OCI-LY3 (cell line): ENCODE data around the gene GRAP2.
"Not testable (repeated sequence)": the region's sequence is repeated elsewhere in the genome, so short reads cannot be mapped to it uniquely, and the experiment has no call there.

Experiments
- H2AFZ ChIP-seq: fragments of 200-600, 300-600 bp; shearing (Covaris generic); 2 replicates; pipeline ENCODE4 v1.6.0; 2014; ENCODE audit warnings: antibody characterized with exemption, low read depth, low read length
- H3K27ac ChIP-seq: fragments of 200-600, 300-600 bp; sonication (generic); 2 replicates; pipeline ENCODE4 v1.5.1; 2014; ENCODE audit warnings: mild to moderate bottlenecking, low read length, moderate library complexity, mixed read lengths
- H3K27me3 ChIP-seq: fragments of 200-600, 300-600 bp; sonication (generic); 2 replicates; pipeline ENCODE4 v1.6.1; 2014; ENCODE audit warnings: low read depth, low read length, mixed read lengths
- H3K36me3 ChIP-seq: fragments of 200-600, 300-600 bp; sonication (generic); replicated peaks from 2 replicates; pipeline ENCODE3; 2014; ENCODE audit warnings: low read depth, low read length, mixed read lengths
- H3K4me1 ChIP-seq: fragments of 300-600, 200-600 bp; sonication (generic); 2 replicates; pipeline ENCODE4 v1.6.1; 2014; ENCODE audit warnings: low read length, mixed read lengths
- H3K4me2 ChIP-seq: fragments of 200-600, 300-600 bp; sonication (generic); 2 replicates; pipeline ENCODE4 v1.6.1; 2014; ENCODE audit warnings: low read length, mixed read lengths
- H3K4me3 ChIP-seq: fragments of 300-600, 200-600 bp; sonication (generic); 2 replicates; pipeline ENCODE4 v1.5.1; 2014; ENCODE audit warnings: antibody characterized with exemption, mild to moderate bottlenecking, low read length, moderate library complexity
- H3K79me2 ChIP-seq: fragments of 300-600, 200-600 bp; shearing (Covaris generic); 2 replicates; pipeline ENCODE4 v1.6.1; 2014; ENCODE audit warnings: mild to moderate bottlenecking, low read length, mixed read lengths
- H3K9ac ChIP-seq: fragments of 300-600, 200-600 bp; shearing (Covaris generic); 2 replicates; pipeline ENCODE4 v1.6.0; 2014; ENCODE audit warnings: mild to moderate bottlenecking, low read length, moderate library complexity
- H3K9me3 ChIP-seq: fragments of 200-600, 300-600 bp; shearing (Covaris generic); 2 replicates; pipeline ENCODE4 v1.6.1; 2014; ENCODE audit warnings: low read length, mixed read lengths; ENCODE audit not compliant: insufficient read depth
- H4K20me1 ChIP-seq: fragments of 200-600, 300-600 bp; sonication (generic); 2 replicates; pipeline ENCODE4 v1.6.1; 2016; ENCODE audit warnings: low read length, mixed read lengths; ENCODE audit not compliant: insufficient read depth
- CTCF ChIP-seq: fragments of 200-600, 300-600 bp; sonication (generic); IDR thresholded peaks from 2 replicates; pipeline ENCODE4 v1.5.1; 2014; ENCODE audit warnings: antibody characterized with exemption, low read length, low read depth
- EZH2phosphoT487 ChIP-seq: fragments of 200-600 bp; shearing (Covaris generic); IDR thresholded peaks from 2 replicates; pipeline ENCODE4 v1.6.1; 2018; ENCODE audit warnings: antibody characterized with exemption, mixed run types, low read depth

The GRAP2 gene

GRCh38 chr22:39872548-39872947, 28.3 kb upstream of the GRAP2 start:
- Histone ChIP-seq H3K27ac (no peak overlapping the region), H3K9ac (no peak overlapping the region), H3K4me2 (no peak overlapping the region), H3K79me2 (no peaks in the 10 kb centered on the region), H3K4me1 (no peaks in the 10 kb centered on the region), H3K4me3 (no peak overlapping the region), H3K36me3 (no peaks in the 10 kb centered on the region), H3K27me3 (peaks cover 32% of the 10 kb centered on the region), H2AFZ (no peak overlapping the region), H3K9me3 (no peaks in the 10 kb centered on the region), H4K20me1 (no peaks in the 10 kb centered on the region)
- no peak for TF ChIP-seq CTCF
- TF ChIP-seq EZH2phosphoT487, result no peak

GRCh38 chr22:39873965-39874364, 26.9 kb upstream of the GRAP2 start:
- Histone ChIP-seq H3K4me1 (no peaks in the 10 kb centered on the region), H3K27ac (no peak overlapping the region), H3K9ac (no peak overlapping the region), H3K9me3 (no peaks in the 10 kb centered on the region), H3K4me2 (no peak overlapping the region), H3K4me3 (no peak overlapping the region), H4K20me1 (no peaks in the 10 kb centered on the region), H3K27me3 (peaks cover 27% of the 10 kb centered on the region), H3K79me2 (no peaks in the 10 kb centered on the region), H2AFZ (no peak overlapping the region), H3K36me3 (no peaks in the 10 kb centered on the region)
- TF ChIP-seq CTCF, result no peak
- no peak for TF ChIP-seq EZH2phosphoT487

GRCh38 chr22:39875176-39875885, 25.6 kb upstream of the GRAP2 start:
- peaks cover 32% of the 10 kb centered on the region for H3K27me3 ChIP-seq
- H4K20me1 ChIP-seq, H3K9ac ChIP-seq, H3K4me2 ChIP-seq, H2AFZ ChIP-seq, H3K4me1 ChIP-seq, H3K4me3 ChIP-seq, H3K79me2 ChIP-seq, H3K36me3 ChIP-seq, H3K9me3 ChIP-seq, H3K27ac ChIP-seq: not testable (repeated sequence)

- no peak overlapping the region for H3K9ac ChIP-seq
Observed at GRCh38 chr22:39877079-39877845, 23.6 kb upstream of the GRAP2 start.

More at GRCh38 chr22:39877079-39877845, 23.6 kb upstream of the GRAP2 start:
- Histone ChIP-seq H3K4me1 (no peaks in the 10 kb centered on the region), H3K4me3 (no peak overlapping the region), H3K4me2 (no peak overlapping the region), H4K20me1 (no peaks in the 10 kb centered on the region), H2AFZ (no peak overlapping the region), H3K9me3 (no peaks in the 10 kb centered on the region), H3K79me2 (no peaks in the 10 kb centered on the region), H3K36me3 (no peaks in the 10 kb centered on the region), H3K27ac (no peak overlapping the region), H3K27me3 (peaks cover 28% of the 10 kb centered on the region)
- no peak for TF ChIP-seq EZH2phosphoT487
- TF ChIP-seq CTCF, result no peak
